PFSK-1 (cell line): ENCODE data around the gene OR51L1.

Experiments used
- FOXP2 ChIP-seq: optimal IDR thresholded peaks from 2 replicates; pipeline ENCODE3; 2011; ENCODE audit warnings: borderline replicate concordance, control low read depth, inconsistent platforms; ENCODE audit not compliant: insufficient read depth; ENCODE audit errors: extremely low read length, extremely low read depth
- POLR2AphosphoS5 ChIP-seq: IDR thresholded peaks from 2 replicates; pipeline ENCODE4 v1.6.1; 2012; ENCODE audit warnings: low read depth, mild to moderate bottlenecking, control low read depth, low read length, moderate library complexity
- REST ChIP-seq, 2 experiments: IDR thresholded peaks; 2 replicates each; pipeline versions ENCODE4 v1.6.1 to v1.8.0; 2011 to 2012; ENCODE audit warnings: low read depth in 2 of 2, low read length in 2 of 2, control low read depth in 1 of 2, inconsistent platforms in 1 of 2, mild to moderate bottlenecking in 1 of 2, moderate library complexity in 1 of 2; ENCODE audit not compliant: insufficient read depth in 1 of 2
- SIN3A ChIP-seq: IDR thresholded peaks from 2 replicates; pipeline ENCODE4 v1.6.1; 2012; ENCODE audit warnings: mild to moderate bottlenecking, low read length, moderate library complexity, borderline replicate concordance; ENCODE audit not compliant: insufficient read depth
- TAF1 ChIP-seq: IDR thresholded peaks from 2 replicates; pipeline ENCODE4 v1.6.1; 2012; ENCODE audit warnings: low read length, control low read depth, borderline replicate concordance; ENCODE audit not compliant: insufficient read depth

The OR51L1 gene

GRCh38 chr11:5004424-5005274 lies 10.0 kb downstream of the OR51L1 start:
- no peak for TF ChIP-seq SIN3A
- TF ChIP-seq REST (IDR thresholded peaks at IDR 0.05; ENCODE audit: insufficient read depth in 1 of 2, low read depth in 2 of 2, low read length in 2 of 2): no peak
- TF ChIP-seq FOXP2: no peak
- no peak for TF ChIP-seq TAF1
- no peak for TF ChIP-seq POLR2AphosphoS5

GRCh38 chr11:5007561-5007960 lies 12.9 kb downstream of the OR51L1 start:
- TF ChIP-seq TAF1 (no peak), SIN3A (no peak), FOXP2 (no peak), REST (IDR thresholded peaks at IDR 0.05; ENCODE audit: insufficient read depth in 1 of 2, low read depth in 2 of 2, low read length in 2 of 2) (no peak)

- TF ChIP-seq POLR2AphosphoS5 (no peak), REST (IDR thresholded peaks at IDR 0.05; ENCODE audit: insufficient read depth in 1 of 2, low read depth in 2 of 2, low read length in 2 of 2) (no peak), TAF1 (no peak), SIN3A (no peak), FOXP2 (no peak)
These were observed 16.6 kb downstream of the OR51L1 start for GRCh38 chr11:5011254-5011653.

GRCh38 chr11:5013012-5013411 lies 18.4 kb downstream of the OR51L1 start:
- TF ChIP-seq REST (IDR thresholded peaks at IDR 0.05; ENCODE audit: insufficient read depth in 1 of 2, low read depth in 2 of 2, low read length in 2 of 2) (no peak), TAF1 (no peak), POLR2AphosphoS5 (no peak), FOXP2 (no peak), SIN3A (no peak)

GRCh38 chr11:5021996-5022395 lies 27.3 kb downstream of the OR51L1 start:
- no peak for TF ChIP-seq TAF1
- TF ChIP-seq POLR2AphosphoS5: no peak
- no peak for TF ChIP-seq REST (IDR thresholded peaks at IDR 0.05; ENCODE audit: insufficient read depth in 1 of 2, low read depth in 2 of 2, low read length in 2 of 2)
- no peak for TF ChIP-seq SIN3A
- no peak for TF ChIP-seq FOXP2
